Limb (tissue), 2 donors: Measurements from ENCODE around the gene BCKDHA.
"Not testable (repeated sequence)": the region's sequence is repeated elsewhere in the genome, so short reads cannot be mapped to it uniquely, and the experiment has no call there.

Experiments
- DNase-seq, 2 donors: peaks; one replicate each; pipeline ENCODE4 v3.0.0-alpha.2; 2016; ENCODE audit errors: extremely low spot score in 2 of 2

BCKDHA gene

DNA sequence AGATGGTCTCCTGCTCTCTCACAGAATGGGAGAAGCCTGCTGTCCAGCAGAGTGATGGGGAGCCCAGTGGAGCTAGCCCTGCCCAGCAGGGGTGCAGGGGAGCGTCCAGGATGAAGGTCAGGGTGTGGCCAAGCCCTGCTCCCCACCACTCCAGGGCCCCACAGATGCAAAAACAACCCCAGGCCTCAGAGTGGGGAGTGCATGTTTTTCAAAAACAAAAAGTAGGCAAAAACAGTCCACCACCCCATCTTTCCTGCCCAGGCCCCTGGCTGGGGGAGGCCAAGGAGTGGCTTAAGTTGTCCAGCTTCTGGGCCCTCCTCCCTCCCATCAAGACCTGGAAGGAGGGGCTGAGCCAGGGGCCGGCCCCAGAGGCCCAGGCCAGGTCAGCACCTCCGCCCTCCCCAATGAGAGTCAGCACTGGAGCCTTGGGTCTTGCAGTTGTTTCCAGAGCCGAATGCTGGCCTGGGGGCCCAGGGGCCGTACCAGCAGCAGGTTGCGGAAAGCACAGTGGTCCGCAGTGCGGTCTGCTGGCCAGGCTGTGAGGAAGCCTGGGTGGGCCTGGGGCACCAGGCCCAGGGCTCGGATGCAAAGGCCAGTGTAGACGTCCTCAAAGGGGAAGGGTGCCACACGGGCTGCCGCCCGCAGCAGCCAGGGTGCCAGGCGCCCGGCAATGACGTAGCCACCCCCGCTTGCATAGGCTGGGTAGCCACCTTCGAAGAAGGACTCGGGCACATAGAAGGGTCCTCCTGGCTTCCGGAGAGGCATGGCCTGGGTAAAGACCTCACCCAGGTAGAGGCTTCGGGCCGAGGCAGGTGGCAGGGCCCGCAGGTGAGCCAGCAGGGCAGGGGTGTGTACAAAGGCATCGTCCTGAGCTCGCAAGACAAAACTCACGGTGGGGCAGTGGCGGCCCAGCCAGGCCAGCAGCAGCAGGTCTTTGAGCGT is 27.8 kb downstream of the BCKDHA start:
- DNase-seq: no peak

GRCh38 chr19:41426116-41426841 is 28.7 kb downstream of the BCKDHA start:
- DNase-seq: no peak

DNA sequence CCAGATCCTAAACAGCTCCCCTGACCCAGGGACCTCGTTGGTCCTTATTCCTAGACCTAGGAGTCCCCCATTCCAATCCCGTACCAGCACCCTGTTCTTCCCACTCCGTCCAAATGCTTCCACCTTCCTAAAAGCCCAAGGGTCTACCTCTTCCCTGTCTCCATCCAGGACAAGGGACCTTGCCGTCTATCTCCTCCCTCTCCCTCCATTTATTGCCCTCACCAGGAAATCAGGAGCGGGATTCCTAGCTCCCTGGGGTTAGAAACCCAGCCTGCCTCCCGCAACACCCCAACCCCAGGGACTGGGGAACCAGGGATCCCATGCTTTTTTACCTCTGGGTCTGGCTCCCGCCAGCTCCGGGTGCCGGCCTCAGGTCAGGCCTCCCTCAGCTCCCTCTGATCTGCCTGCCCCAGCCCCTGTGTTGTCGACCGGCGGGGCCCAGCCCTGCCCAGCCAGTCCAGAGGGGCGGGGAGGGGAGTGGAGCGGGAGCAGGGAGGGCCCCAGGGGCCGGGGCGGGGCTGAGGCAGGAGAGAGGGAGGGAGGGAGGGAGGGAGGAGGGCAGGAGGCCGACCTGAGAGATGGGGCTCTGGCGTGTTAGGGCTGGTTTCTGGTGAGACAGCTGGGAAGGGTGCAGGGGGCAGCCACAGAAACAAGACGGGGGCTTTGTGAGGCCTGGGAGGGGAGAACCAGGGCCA is 29.5 kb downstream of the BCKDHA start, which contains the start of gene B3GNT8:
TSS of gene B3GNT8 (minus strand) at position 423 of the 695 bp plus-strand sequence. CDS start 596 bp downstream, outside the sequence.
- peak; percentile 41 to 78 for DNase-seq

DNA sequence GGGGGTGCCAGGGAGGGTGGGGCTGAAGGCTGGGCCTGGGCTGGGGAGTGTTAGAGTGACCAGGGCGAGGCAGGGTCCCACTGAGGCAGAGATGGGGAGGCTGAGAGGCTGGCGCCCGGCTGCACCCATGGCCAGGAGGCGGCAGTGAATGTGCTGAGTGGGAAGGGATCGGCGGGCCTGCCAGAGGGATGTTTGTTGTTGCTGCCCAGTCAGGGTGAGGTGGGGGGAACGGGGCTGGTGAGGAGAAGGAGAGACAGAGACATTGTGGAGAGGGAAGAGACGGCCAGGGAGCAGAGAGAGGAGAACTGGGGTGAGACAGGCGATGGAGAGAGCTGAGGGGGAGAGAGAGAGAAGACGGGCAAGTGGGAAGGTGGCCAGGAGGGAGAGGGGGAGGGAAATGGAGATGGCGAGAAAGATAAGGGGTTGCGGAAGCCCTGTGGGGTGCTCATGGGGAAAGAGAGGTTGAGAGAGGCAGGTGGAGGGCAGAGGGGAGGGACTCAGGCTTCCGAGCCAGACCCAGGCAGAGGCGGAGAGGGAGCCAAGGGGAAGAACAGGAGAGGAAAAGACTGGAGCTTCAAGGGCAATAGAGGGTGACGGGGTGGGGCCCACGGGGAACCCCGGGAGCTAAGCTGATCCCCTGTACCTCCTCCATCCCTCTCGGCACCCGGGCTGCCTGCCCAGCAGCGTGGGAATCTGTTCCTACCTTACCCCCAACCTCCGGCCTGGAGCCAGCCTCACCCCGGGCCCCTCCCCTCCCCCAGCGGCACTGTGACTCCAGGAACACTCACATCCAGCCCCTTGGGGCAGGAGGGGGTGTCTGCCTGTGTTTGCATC is 30.2 kb downstream of the BCKDHA start:
- no peak for DNase-seq

- no peak for DNase-seq
Observed at GRCh38 chr19:41428481-41428859, 30.9 kb downstream of the BCKDHA start.

DNA sequence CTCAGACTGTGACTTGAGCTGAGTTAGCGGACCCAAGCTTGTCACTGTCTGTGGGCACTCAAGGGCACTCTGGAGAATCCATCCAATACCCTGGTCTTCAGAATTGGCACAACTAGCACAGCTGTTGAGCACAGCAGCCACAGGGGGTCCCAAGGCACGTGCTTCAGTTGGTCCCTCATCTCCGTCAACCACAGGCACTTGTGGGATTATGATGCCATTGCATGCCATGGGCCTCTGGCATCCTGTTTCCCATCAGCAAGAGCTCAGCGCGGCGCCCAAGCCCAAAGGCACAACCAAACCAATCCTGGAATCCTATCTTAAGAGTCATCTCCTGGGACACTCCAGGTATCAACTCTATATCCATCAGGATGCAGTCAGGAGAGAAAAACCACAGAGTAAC is 33.3 kb downstream of the BCKDHA start:
- DNase-seq: no peak

DNA sequence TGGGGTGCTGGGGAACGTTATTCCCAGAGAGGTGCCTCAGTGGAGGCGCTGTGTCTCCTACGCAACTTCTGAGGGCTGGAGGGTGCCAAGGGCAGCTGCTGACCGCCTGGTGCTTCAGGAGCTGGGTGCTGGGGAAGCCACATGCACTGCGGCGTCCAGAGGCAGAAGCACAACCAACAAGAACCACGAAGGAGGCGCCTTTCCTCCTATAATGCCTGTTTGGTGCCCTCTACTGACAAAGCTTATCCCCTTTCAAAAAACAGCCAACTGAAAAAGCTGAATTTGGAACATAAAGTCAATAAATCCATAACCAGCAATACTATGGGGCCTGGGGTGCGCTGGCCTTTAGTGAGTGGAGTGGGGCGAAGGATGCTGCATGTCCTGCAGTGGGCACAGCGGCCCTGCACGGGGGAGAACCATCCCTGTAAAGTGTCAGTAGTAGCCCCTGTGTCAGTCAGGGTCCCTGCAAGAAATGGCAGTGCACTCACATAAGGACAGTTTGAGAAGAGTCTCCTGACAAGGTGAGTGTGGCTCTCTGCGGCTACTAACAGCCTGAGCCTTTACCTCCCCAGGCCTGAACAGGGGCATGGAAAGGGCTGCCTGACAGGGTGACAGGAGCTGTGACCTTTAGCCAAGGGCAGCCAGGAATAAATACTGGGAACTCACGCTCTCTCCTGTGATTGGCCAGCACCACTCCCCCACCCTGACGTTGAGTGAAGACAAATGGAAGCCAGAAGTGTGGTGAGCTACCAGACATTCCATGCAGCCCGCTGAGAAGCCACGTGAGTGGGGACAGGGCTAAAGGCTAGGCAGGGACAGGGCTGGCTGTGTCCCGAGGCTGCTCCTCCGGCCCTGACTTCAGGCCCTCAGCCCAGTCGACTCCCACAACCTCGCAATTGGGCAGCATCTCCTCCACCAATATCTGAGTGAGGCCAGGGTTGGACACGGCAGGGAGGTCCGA is 34.1 kb downstream of the BCKDHA start:
- DNase-seq: no peak

GRCh38 chr19:41433171-41433570 is 35.6 kb downstream of the BCKDHA start:
- DNase-seq: no peak

GRCh38 chr19:41434450-41434849 is 36.8 kb downstream of the BCKDHA start:
- DNase-seq: no peak

DNA sequence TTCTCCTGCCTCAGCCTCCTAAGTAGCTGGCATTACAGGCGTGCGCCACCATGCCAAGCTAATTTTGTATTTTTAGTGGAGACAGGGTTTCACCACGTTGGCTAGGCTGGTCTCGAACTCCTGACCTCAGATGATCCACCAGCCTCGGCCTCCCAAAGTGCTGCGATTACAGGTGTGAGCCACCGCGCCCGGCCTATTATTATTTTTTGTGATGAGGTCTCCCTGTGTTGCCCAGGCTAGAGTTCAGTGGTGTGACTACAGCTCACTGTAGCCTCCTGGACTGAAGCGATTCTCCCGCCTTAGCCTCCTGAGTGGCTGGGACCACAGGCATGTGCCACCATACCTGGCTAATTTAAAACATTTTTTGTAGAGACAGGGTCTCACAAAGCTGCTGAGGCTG is 37.8 kb downstream of the BCKDHA start:
- not testable (repeated sequence) for DNase-seq

GRCh38 chr19:41435936-41436673 is 38.5 kb downstream of the BCKDHA start:
- no peak for DNase-seq

GRCh38 chr19:41436674-41436951 is 39.0 kb downstream of the BCKDHA start:
- DNase-seq: no peak

GRCh38 chr19:41437944-41438574 is 40.4 kb downstream of the BCKDHA start:
- no peak for DNase-seq

DNA sequence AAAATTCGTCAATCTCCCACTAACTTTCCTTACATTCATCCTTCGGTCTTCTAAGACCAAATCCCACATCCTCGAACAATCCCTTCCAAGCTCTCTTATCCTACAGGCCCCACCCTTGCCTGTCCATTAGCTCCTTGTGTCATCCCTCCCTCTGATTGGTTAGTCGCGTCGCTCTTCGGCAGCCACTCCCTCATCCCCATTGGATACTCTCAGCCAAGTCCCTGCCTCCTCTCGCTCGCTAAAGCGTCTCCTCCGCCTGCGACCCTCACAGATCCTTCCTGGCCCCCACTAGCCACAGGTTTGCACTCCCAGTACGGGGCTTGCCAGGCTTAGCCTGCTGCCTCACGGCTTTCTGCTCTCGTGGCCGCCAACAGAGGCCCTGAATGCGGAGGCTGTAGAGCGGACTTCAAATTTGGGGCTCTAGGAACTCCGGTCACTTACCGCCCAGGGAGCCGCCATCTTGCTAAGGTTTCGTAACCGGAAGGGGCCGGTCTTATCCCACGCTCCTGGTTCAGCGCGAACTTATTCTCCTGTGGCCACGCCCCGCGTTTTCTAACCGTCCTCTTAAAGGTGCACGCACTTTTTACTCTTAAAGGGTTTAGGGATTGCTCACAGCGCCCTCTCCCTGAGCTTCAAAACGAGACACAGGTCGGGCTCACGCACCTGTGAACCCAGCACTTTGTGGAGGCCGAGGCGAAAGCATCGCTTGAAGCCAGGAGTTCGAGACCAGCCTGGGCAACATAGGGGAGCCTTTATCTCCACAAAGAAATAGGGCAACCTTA is 42.0 kb downstream of the BCKDHA start, which contains the start of gene DMAC2:
TSS of gene DMAC2 (minus strand) at position 472 of the 782 bp plus-strand sequence. CDS start at position 459, 13 bp downstream.
- peak; percentile 94 to 98 for DNase-seq

DNA sequence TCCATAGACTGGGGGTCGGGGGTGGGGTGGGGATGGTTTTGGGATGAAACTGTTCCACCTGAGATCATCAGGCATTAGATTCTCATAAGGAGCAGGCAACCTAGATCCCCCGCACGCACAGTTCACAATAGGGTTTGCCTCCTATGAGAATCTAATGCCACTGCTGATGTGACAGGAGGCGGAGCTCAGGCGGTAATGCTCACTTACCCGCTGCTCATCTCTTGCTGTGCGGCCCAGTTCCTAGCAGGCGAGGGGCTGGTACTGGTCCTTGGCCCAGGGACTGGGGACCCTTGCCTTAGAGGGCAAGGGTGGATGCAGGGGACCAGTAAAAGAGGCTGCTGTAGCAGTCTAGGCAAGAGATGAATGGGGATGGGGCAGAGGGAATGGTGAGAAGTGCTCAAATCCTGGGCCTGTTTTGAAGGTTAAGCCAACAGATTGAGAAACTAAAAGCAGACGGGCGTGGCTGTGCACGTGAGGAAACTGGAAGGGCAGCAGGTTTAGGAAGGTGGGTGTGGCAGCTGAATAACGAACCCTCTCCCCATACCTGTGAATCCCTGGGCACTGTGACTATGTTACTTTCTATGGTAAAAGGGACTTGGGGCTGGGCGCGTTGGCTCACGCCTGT is 43.8 kb downstream of the BCKDHA start:
- no peak for DNase-seq

DNA sequence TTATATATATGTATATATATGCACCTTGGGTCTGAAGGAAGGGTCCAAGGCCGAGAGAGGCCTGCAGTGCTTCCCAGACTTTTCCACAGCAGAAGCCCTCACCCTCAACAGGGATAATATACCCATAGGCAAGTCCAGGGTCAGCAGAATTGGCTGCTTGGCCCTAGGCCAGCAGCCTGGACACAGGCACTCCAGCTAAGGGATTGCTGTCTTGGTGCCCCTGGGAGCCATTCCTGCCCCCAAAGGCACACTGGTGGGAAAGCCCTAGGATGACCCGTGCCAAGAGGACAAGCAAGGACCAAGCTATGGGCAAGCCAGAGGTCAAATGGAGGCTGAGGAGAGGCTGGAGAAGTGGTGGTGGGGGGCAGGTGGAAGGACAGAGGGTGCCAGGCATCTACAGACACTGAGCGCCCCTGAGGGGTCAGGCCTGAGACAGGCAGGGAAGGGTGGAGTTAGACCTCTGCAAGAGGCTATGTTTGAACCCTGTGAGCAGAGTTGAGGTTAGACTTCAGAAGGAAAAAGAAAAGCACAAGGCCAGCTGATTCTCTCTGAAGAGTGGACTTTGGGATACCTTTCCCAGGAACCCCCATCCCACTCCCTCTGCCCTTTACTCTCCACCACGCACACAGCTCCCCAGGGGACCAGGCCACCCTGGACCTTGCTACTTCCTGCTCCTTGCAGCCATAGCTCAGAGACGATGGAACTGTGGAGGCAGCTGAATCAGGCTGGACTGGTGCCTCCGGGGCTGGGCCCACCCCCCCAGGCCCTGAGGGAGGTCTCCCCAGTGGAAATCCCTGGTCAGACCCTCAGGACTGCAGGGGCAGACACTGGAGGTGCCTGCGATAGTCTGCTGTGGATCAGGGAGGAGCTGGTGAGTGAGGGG is 45.1 kb downstream of the BCKDHA start, which contains the start of gene ERICH4:
TSS of gene ERICH4 (plus strand) at position 684 of the 883 bp plus-strand sequence. CDS start at position 698, 14 bp downstream.
- no peak for DNase-seq
